GM20000 (cell line): ENCODE results near the gene TCTN3.

Experiments used
- DNase-seq: peaks from one replicate; pipeline ENCODE4 v3.0.0; 2012; ENCODE audit warnings: low spot score
- TF ChIP-seq, protein P1 (sequence below): IDR thresholded peaks from 2 replicates; pipeline ENCODE4 v1.5.1; 2012; ENCODE audit warnings: mild to moderate bottlenecking, control low read depth; ENCODE audit errors: extremely low read depth, missing control alignments

The TCTN3 gene

DNA sequence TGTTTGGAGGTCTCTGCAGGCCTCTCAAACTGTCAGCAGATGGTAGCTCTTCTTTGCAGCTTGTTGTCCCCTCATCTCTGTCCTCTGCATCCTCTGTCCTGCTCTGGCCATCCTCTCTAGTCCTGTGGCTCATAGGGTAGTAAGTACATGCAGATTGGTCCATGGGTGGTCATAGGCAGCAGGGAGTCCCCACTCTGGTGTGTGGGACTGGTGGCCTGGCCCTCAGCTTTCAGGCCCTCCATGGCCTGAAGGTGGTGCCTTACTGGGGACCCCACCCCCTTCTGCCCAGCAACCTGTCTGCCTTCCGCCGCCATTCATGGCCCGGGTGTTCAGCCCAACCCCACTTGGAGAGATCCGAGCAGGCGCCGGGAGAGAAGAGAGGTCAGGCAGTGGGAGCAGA, 12.8 kb upstream of the TCTN3 start:
- no peak for DNase-seq
- TF ChIP-seq, protein P1, sequence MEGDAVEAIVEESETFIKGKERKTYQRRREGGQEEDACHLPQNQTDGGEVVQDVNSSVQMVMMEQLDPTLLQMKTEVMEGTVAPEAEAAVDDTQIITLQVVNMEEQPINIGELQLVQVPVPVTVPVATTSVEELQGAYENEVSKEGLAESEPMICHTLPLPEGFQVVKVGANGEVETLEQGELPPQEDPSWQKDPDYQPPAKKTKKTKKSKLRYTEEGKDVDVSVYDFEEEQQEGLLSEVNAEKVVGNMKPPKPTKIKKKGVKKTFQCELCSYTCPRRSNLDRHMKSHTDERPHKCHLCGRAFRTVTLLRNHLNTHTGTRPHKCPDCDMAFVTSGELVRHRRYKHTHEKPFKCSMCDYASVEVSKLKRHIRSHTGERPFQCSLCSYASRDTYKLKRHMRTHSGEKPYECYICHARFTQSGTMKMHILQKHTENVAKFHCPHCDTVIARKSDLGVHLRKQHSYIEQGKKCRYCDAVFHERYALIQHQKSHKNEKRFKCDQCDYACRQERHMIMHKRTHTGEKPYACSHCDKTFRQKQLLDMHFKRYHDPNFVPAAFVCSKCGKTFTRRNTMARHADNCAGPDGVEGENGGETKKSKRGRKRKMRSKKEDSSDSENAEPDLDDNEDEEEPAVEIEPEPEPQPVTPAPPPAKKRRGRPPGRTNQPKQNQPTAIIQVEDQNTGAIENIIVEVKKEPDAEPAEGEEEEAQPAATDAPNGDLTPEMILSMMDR: no peak

DNA sequence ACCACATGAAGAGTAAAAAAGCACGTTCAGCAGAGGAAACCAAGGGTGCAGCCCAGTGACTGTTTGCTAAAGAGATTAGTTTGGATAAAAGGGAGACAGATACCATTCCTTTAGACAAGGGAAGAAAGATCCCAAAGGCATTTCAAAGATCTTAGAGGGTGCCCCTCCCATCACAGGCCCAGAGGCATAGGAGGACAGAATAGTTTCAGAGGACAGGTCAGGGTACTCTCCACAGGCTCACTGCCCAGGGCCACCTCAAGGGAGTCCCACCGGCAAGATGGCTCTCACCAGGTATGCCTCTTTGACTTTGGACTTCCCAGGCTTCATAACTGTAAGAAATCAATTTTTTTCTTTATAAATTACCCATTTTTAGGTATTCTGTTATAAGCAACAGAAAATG, 4.7 kb upstream of the TCTN3 start:
- TF ChIP-seq, protein P1: no peak
- no peak for DNase-seq

DNA sequence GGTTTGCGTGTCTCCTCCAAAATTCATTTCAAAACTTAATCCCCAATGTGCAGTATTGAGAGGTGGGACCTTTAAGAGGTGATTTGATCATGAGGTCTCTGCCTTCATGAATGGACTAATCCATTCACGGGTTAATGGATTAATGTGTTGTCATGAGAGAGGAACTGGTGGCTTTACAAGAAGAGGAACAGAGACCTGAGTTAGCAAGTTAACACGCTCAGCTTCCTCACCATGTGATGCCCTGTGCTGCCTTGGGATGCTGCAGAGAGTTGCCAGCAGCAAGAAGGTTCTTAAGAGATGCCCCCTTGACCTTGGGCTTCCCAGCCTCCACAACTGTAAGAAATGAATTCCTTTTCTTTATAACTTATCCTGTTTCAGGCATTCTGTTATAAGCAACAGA, 3.7 kb upstream of the TCTN3 start:
- DNase-seq: no peak
- TF ChIP-seq, protein P1: no peak

DNA sequence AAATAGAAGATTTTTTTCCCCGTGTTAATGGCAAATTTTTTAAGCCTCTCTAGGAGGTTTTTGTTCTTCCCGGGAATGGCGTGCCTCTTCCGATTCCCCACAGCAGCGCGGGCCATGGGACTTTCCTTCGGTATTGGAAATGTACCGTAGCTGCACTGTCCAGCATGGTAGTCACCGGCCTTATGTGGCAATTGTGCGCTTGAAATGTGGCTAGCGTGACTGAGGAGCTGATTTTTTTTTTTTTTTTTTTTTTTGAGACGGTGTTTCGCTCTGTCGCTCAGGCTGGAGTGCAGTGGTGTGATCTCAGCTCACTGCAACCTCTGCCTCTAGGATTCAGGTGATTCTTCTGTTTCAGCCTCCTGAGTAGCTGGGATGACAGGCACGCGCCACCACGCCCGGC, 938 bp upstream of the TCTN3 start:
- no peak for DNase-seq
- TF ChIP-seq, protein P1: no peak

DNA sequence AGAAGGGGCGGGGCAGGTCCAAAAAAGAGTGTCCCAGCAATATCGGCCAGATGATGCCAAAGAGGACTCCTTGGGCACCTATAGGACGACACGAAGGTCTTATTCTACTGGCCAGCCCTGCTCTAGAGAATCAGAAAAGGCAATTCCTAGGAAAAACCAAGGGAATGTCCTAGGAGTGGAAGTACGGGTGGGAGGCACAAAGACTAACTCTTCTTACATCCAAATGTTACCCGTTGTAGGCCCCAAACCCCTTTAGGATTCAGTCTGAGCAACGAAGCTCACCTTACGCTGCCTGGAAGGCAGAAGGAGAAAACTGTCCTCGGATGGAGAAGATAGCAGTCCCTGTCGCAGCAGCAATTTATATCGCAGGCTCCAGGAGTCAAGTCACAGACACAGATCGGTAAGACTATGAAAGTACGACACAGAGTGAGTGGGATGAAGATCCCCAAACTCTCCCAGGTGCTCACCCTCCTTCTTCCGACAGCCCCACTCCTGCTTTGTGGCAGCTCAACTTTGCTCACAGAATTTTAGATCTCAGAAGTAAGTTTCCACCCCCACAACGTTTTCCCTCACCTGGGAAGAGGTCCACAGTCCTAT, 558 bp downstream of the TCTN3 start:
- DNase-seq: no peak
- TF ChIP-seq, protein P1: no peak

DNA sequence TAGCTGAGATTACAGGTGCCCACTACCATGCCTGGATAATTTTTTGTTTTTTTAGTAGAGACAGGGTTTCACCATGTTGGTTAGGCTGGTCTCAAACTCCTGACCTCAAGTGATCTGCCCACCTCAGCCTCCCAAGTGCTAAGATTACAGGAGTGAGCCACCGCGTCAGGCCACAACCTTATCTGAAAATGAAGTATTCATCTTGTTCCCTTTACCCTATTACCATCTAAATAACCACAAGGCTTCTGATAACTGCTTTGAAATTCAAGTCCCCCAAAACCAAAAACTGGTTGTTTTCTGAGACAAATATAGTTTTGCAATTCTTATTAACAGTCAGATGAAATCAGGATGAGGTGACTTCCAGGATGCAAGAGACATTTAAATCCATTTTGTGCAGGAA, 2.4 kb downstream of the TCTN3 start:
- TF ChIP-seq, protein P1: no peak
- DNase-seq: no peak

DNA sequence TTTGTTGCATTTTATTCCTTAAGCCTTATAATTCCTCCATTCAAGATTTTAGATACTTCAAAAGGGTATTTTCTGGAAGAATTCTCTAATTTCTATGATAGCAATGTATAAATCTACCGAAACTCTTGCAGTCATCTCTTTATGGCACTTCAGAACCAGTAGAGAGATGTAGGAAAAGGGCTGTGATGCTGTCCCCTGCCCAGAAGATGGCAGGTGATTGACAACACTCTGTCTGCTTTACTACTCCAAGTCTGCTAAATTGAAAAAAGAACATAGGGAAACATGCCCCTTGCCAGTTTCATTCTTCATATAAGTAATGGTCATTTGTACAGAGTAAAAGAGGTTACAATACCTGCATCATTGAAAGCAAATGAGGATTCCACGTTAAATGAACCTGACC, 5.1 kb downstream of the TCTN3 start:
- TF ChIP-seq, protein P1: no peak
- DNase-seq: no peak

DNA sequence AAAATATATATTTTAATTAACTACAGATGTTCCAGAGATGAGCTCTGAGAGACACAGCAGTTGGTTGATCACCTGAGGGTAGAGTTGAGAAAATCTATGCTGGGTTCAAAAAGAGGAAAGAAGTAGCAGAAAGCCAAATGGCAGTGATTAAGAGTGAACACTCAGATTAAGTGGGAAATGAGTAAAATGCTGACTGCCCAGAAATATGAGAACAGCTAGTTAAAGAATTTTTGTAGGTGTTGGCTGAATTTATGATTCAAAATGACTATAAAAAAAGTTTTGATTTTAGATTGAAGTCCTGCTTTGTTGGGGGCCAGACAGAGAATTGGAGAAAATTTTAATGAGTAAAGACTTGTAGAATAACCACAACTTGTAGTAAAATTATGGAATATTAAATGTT, 9.8 kb downstream of the TCTN3 start:
- TF ChIP-seq, protein P1: no peak
- no peak for DNase-seq
